Tibial nerve (tissue), 3 donors: Measurements from ENCODE around the gene EEF2KMT.

Source experiments
- CTCF ChIP-seq, 5 experiments: fragments of 200-600 bp in 3 of 5; fragments of 450-650 bp in 2 of 5; sonication (generic) in 3 of 5; IDR thresholded peaks; one replicate each; pipeline ENCODE4 v1.5.1; 2016 to 2019; ENCODE audit warnings: antibody characterized with exemption in 5 of 5, mild to moderate bottlenecking in 3 of 5, moderate library complexity in 2 of 5
- POLR2A ChIP-seq, 2 donors: fragments of 450-650 bp; IDR thresholded peaks; one replicate each; pipeline ENCODE4 v1.6.1; 2017; ENCODE audit warnings: antibody characterized with exemption in 2 of 2, mild to moderate bottlenecking in 2 of 2, moderate library complexity in 2 of 2

GRCh38 chr16:5073279-5073629 lies 24.3 kb downstream of the EEF2KMT start:
- TF ChIP-seq POLR2A (IDR thresholded peaks at IDR 0.05): no peak
- no peak for TF ChIP-seq CTCF (IDR thresholded peaks at IDR 0.05)
